Upper lobe of right lung (tissue), 1 donor: Measurements from ENCODE around the gene SCARB1. TPM values are rescaled to one million over a fixed set of nuclear protein-coding genes. Genes with fewer than 3 reads are reported as not detected.

Experiments
- ATAC-seq: fragments of 200-7000 bp; cut with Tn5 transposase; one replicate; pipeline ENCODE4 v1.9.1; 2020; ENCODE audit warnings: mild to moderate bottlenecking, moderate library complexity
- DNase-seq: peaks from one replicate; pipeline ENCODE4 v3.0.0-alpha.2; 2020
- H3K27ac ChIP-seq: fragments of 200-600 bp; one replicate; pipeline ENCODE4 v1.8.0; 2022
- H3K27me3 ChIP-seq: fragments of 200-600 bp; one replicate; pipeline ENCODE4 v1.8.0; 2022; ENCODE audit warnings: mild to moderate bottlenecking
- H3K36me3 ChIP-seq: fragments of 200-600 bp; one replicate; pipeline ENCODE4 v1.8.0; 2022
- H3K4me1 ChIP-seq: fragments of 200-600 bp; one replicate; pipeline ENCODE4 v1.8.0; 2022
- H3K4me3 ChIP-seq: fragments of 200-600 bp; one replicate; pipeline ENCODE4 v1.8.0; 2022; ENCODE audit warnings: mild to moderate bottlenecking
- H3K9me3 ChIP-seq: fragments of 200-600 bp; one replicate; pipeline ENCODE4 v1.8.0; 2022
- intact Hi-C: fragments of 100-400 bp; cut with DNase I; formaldehyde crosslinking; loops from one replicate; pipeline ENCODE4 v1.11.0; 2022
- total RNA-seq: library from RNA; stranded (reverse); fragmentation: NEBNext Ultra II Directional; extraction: Animal tissue kit (Norgen Biotek cat#: 25700); gene quantifications from one replicate; pipeline ENCODE4 v1.2.1, GENCODE V29; 2021
- TF ChIP-seq, protein P1 (sequence below): fragments of 200-600 bp; IDR thresholded peaks from one replicate; pipeline ENCODE4 v1.8.0; 2022; ENCODE audit warnings: antibody characterized with exemption
- donor health status: DM: no; HTN: yes; CAD: no; lungs with severe emphysema.

The SCARB1 gene
- total RNA-seq, 1 donor from 2014 or later, result 35.3 TPM

- TF ChIP-seq, protein P1, sequence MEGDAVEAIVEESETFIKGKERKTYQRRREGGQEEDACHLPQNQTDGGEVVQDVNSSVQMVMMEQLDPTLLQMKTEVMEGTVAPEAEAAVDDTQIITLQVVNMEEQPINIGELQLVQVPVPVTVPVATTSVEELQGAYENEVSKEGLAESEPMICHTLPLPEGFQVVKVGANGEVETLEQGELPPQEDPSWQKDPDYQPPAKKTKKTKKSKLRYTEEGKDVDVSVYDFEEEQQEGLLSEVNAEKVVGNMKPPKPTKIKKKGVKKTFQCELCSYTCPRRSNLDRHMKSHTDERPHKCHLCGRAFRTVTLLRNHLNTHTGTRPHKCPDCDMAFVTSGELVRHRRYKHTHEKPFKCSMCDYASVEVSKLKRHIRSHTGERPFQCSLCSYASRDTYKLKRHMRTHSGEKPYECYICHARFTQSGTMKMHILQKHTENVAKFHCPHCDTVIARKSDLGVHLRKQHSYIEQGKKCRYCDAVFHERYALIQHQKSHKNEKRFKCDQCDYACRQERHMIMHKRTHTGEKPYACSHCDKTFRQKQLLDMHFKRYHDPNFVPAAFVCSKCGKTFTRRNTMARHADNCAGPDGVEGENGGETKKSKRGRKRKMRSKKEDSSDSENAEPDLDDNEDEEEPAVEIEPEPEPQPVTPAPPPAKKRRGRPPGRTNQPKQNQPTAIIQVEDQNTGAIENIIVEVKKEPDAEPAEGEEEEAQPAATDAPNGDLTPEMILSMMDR, result no peak
- Histone ChIP-seq H3K9me3 (no peaks in the 10 kb centered on the region), H3K36me3 (no peaks in the 10 kb centered on the region), H3K27me3 (no peaks in the 10 kb centered on the region), H3K27ac (no peak overlapping the region), H3K4me1 (no peaks in the 10 kb centered on the region), H3K4me3 (no peak overlapping the region)
- intact Hi-C loops, result no loop called here
- ATAC-seq (no peak), DNase-seq (no peak)
These were observed 26.3 kb downstream of the SCARB1 start for GRCh38 chr12:124837249-124837897.

- intact Hi-C loops, result no loop called here
- H3K27me3 ChIP-seq, result no peaks in the 10 kb centered on the region
- H3K27ac ChIP-seq, result no peak overlapping the region
- no peak overlapping the region for H3K4me3 ChIP-seq
- TF ChIP-seq, protein P1, result no peak
- H3K36me3 ChIP-seq, result no peaks in the 10 kb centered on the region
- no peaks in the 10 kb centered on the region for H3K4me1 ChIP-seq
- ATAC-seq (no peak), DNase-seq (no peak)
- H3K9me3 ChIP-seq, result no peaks in the 10 kb centered on the region
These were observed 26.9 kb downstream of the SCARB1 start for GRCh38 chr12:124836759-124837158.

GRCh38 chr12:124835656-124836410 lies 27.8 kb downstream of the SCARB1 start:
- no peak overlapping the region for H3K4me3 ChIP-seq
- H3K9me3 ChIP-seq, result no peaks in the 10 kb centered on the region
- H3K4me1 ChIP-seq, result no peaks in the 10 kb centered on the region
- H3K36me3 ChIP-seq, result no peaks in the 10 kb centered on the region
- no peak overlapping the region for H3K27ac ChIP-seq
- TF ChIP-seq, protein P1, result no peak
- DNase-seq (no peak), ATAC-seq (no peak)
- intact Hi-C loops, result no loop called here
- H3K27me3 ChIP-seq, result no peaks in the 10 kb centered on the region

GRCh38 chr12:124834822-124835221 lies 28.8 kb downstream of the SCARB1 start:
- TF ChIP-seq, protein P1, result no peak
- intact Hi-C loops, result no loop called here
- H3K27me3 ChIP-seq, result no peaks in the 10 kb centered on the region
- H3K27ac ChIP-seq, result no peak overlapping the region
- H3K36me3 ChIP-seq, result no peaks in the 10 kb centered on the region
- H3K4me1 ChIP-seq, result no peaks in the 10 kb centered on the region
- H3K9me3 ChIP-seq, result no peaks in the 10 kb centered on the region
- no peak for ATAC-seq
- DNase-seq, result no peak
- H3K4me3 ChIP-seq, result no peak overlapping the region

- intact Hi-C loops, result no loop called here
- no peak overlapping the region for H3K27ac ChIP-seq
- no peak overlapping the region for H3K4me3 ChIP-seq
- DNase-seq (no peak), ATAC-seq (no peak)
- H3K4me1 ChIP-seq, result no peaks in the 10 kb centered on the region
- TF ChIP-seq, protein P1, result no peak
- no peaks in the 10 kb centered on the region for H3K9me3 ChIP-seq
- H3K36me3 ChIP-seq, result no peaks in the 10 kb centered on the region
- no peaks in the 10 kb centered on the region for H3K27me3 ChIP-seq
These were observed 30.0 kb downstream of the SCARB1 start for GRCh38 chr12:124833693-124834122.
